B cell (primary cell): ENCODE measurements around the gene PPBP. TPM values are rescaled to one million over a fixed set of nuclear protein-coding genes. Genes with fewer than 3 reads are reported as not detected.

Source experiments
- ATAC-seq: fragments of 200-7000 bp; cut with Tn5 transposase; one replicate; pipeline ENCODE4 v1.10.0; 2021; ENCODE audit warnings: low read depth, mild to moderate bottlenecking, moderate number of reproducible peaks, moderate library complexity
- CTCF ChIA-PET: fragments of 350-600 bp; sonication (Branson Sonifier 250); formaldehyde crosslinking; loops from one replicate; lab custom pipeline; 2021; ENCODE audit warnings: antibody characterized with exemption, inconsistent platforms; lab: Charles Lee
- POLR2A ChIA-PET: fragments of 350-600 bp; sonication (Branson Sonifier 250); formaldehyde crosslinking; loops from one replicate; lab custom pipeline; 2021; ENCODE audit warnings: antibody characterized with exemption; lab: Charles Lee
- DNase-seq: peaks from one replicate; pipeline ENCODE4 v3.0.0; 2013
- H2AFZ ChIP-seq: 2 replicates; pipeline ENCODE4 v1.6.1; 2012; ENCODE audit warnings: mild to moderate bottlenecking, low read depth, low read length; ENCODE audit not compliant: insufficient read depth, poor library complexity, severe bottlenecking
- H3K27ac ChIP-seq, 2 donors: 1 replicate in 1 of 2; 2 replicates in 1 of 2; pipeline ENCODE4 v1.5.1; 2012 to 2013; ENCODE audit warnings: low read length in 2 of 2, mild to moderate bottlenecking in 2 of 2, moderate library complexity in 1 of 2
- H3K27me3 ChIP-seq, 4 experiments: fragments of 200-600 bp in 1 of 4; sonication (generic) in 1 of 4; replicated peaks in 1 of 4; 1 replicate in 2 of 4; 2 replicates in 2 of 4; pipeline versions ENCODE4 v1.6.1 to v1.7.0; 2013 to 2016; ENCODE audit warnings: low read length in 3 of 4, mild to moderate bottlenecking in 2 of 4, mixed read lengths in 1 of 4, moderate library complexity in 1 of 4; ENCODE audit not compliant: insufficient read depth in 4 of 4, control insufficient read depth in 3 of 4; ENCODE audit errors: control extremely low read depth in 1 of 4
- H3K36me3 ChIP-seq, 2 experiments: replicated peaks in 1 of 2; 1 replicate in 1 of 2; 2 replicates in 1 of 2; pipeline versions ENCODE4 v1.6.1 to v1.7.1; 2013; ENCODE audit warnings: low read length in 1 of 2; ENCODE audit not compliant: insufficient read depth in 2 of 2, control insufficient read depth in 1 of 2; ENCODE audit errors: control extremely low read depth in 1 of 2, extremely low read depth in 1 of 2
- H3K4me1 ChIP-seq, 2 donors: fragments of 200-600 bp in 1 of 2; sonication (generic) in 1 of 2; 1 replicate in 1 of 2; 2 replicates in 1 of 2; pipeline versions ENCODE4 v1.5.1 to v1.6.1; 2013 to 2017; ENCODE audit warnings: low read length in 2 of 2; ENCODE audit not compliant: control insufficient read depth in 2 of 2, insufficient read depth in 2 of 2
- H3K4me2 ChIP-seq: replicated peaks from 2 replicates; pipeline ENCODE3; 2012; ENCODE audit warnings: mild to moderate bottlenecking, low read depth, low read length; ENCODE audit not compliant: poor library complexity, severe bottlenecking
- H3K4me3 ChIP-seq, 5 experiments: fragments of 200-600 bp in 1 of 5; sonication (generic) in 1 of 5; 1 replicate in 3 of 5; 2 replicates in 2 of 5; pipeline versions ENCODE4 v1.5.1 to v1.7.0; 2011 to 2016; ENCODE audit warnings: low read length in 4 of 5, mild to moderate bottlenecking in 4 of 5, low read depth in 2 of 5, control low read depth in 1 of 5, moderate library complexity in 1 of 5; ENCODE audit not compliant: insufficient read depth in 1 of 5; ENCODE audit errors: control extremely low read depth in 1 of 5, extremely low read depth in 1 of 5
- H3K79me2 ChIP-seq: fragments of 200-600 bp; sonication (generic); one replicate; pipeline ENCODE4 v1.6.0; 2016; ENCODE audit warnings: low read length; ENCODE audit not compliant: control insufficient read depth, insufficient read depth
- H3K9ac ChIP-seq: fragments of 200-600 bp; sonication (generic); 2 replicates; pipeline ENCODE4 v1.6.1; 2017; ENCODE audit warnings: mild to moderate bottlenecking, low read length, moderate library complexity
- H3K9me3 ChIP-seq, 3 donors: one replicate each; pipeline versions ENCODE4 v1.6.1 to v1.7.1; 2013; ENCODE audit warnings: low read length in 2 of 3; ENCODE audit not compliant: control insufficient read depth in 2 of 3, insufficient read depth in 1 of 3; ENCODE audit errors: control extremely low read depth in 1 of 3
- H4K20me1 ChIP-seq: 2 replicates; pipeline ENCODE4 v1.6.0; 2012; ENCODE audit warnings: mild to moderate bottlenecking, low read length; ENCODE audit not compliant: insufficient read depth, control insufficient read depth, poor library complexity, severe bottlenecking
- H3K27ac Mint-ChIP-seq: one replicate; pipeline ENCODE4 v1.8.0; 2021; ENCODE audit warnings: mixed read lengths
- H3K27me3 Mint-ChIP-seq: one replicate; pipeline ENCODE4 v1.8.0; 2021; ENCODE audit warnings: mixed read lengths
- H3K4me1 Mint-ChIP-seq: one replicate; pipeline ENCODE4 v1.8.0; 2021; ENCODE audit warnings: mixed read lengths
- H3K4me3 Mint-ChIP-seq: one replicate; pipeline ENCODE4 v1.8.0; 2021; ENCODE audit warnings: mixed read lengths
- H3K9me3 Mint-ChIP-seq: one replicate; pipeline ENCODE4 v1.8.0; 2022; ENCODE audit warnings: mixed read lengths; ENCODE audit not compliant: insufficient read depth
- EZH2 ChIP-seq: IDR thresholded peaks from 2 replicates; pipeline ENCODE4 v1.6.1; 2012; ENCODE audit warnings: borderline replicate concordance, low read depth, mild to moderate bottlenecking, moderate library complexity, low read length; ENCODE audit not compliant: insufficient read depth, poor library complexity, severe bottlenecking
- intact Hi-C: fragments of 100-400 bp; cut with micrococcal nuclease; formaldehyde crosslinking; loops from one replicate; pipeline ENCODE4 v1.10.0; 2022
- polyA plus RNA-seq: library from polyadenylated mRNA; depleted of rRNA; stranded (reverse); fragments of >200 nt; gene quantifications from 2 replicates; pipeline ENCODE4 v1.2.3, GENCODE V29; 2012
- total RNA-seq, 2 donors: library from RNA; stranded (reverse); fragments of 120-200 nt in 1 of 2; gene quantifications; 1 replicate in 1 of 2; 2 replicates in 1 of 2; pipeline versions ENCODE4 v1.2.3 to v1.2.4, GENCODE V29; 2013 to 2022
- TF ChIP-seq, protein P1 (sequence below): fragments of 200-600 bp; IDR thresholded peaks from one replicate; pipeline ENCODE4 v1.8.0; 2022; ENCODE audit warnings: antibody characterized with exemption, mild to moderate bottlenecking

Gene PPBP
- total and polyA plus RNA-seq, 2 donors (not counting 1 experiment from before 2014, with no cell fraction given): 0.42 to 0.43 TPM

DNA sequence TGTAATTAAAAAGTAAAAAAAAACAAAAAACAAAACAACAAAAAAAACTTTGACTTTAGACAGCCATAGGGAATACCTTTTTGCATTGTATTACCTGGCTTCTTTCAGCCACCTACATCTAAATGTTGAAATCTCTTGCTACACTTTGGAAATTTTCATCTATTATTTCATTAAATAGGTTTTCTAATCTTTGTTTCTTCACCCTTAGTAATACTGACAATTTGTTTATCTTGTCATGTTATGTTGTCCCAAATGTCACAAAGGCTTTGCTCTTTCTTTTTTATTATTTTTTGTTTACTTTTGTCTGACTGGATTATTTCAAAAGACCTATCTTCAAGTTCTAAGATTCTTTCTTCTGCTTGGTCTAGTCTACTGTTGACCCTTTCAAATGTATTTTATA lies 13.6 kb downstream of the PPBP start:
- ChIA-PET CTCF (no interaction called here), POLR2A (no interaction called here)
- ATAC-seq (no peak), DNase-seq (no peak)
- H3K36me3 ChIP-seq: no peaks in the 10 kb centered on the region
- H3K27ac ChIP-seq: no peak overlapping the region
- no peak overlapping the region for H3K4me3 ChIP-seq
- H3K9me3 ChIP-seq: peaks cover 0 to 16% (median 4%) of the 10 kb centered on the region in 3 donors
- H3K4me1 ChIP-seq: no peaks in the 10 kb centered on the region
- Mint-ChIP-seq H3K4me3 (no peak overlapping the region), H3K27me3 (no peaks in the 10 kb centered on the region), H3K27ac (no peak overlapping the region), H3K9me3 (peaks cover 7% of the 10 kb centered on the region), H3K4me1 (no peaks in the 10 kb centered on the region)
- H2AFZ ChIP-seq: no peak overlapping the region
- TF ChIP-seq, protein P1, sequence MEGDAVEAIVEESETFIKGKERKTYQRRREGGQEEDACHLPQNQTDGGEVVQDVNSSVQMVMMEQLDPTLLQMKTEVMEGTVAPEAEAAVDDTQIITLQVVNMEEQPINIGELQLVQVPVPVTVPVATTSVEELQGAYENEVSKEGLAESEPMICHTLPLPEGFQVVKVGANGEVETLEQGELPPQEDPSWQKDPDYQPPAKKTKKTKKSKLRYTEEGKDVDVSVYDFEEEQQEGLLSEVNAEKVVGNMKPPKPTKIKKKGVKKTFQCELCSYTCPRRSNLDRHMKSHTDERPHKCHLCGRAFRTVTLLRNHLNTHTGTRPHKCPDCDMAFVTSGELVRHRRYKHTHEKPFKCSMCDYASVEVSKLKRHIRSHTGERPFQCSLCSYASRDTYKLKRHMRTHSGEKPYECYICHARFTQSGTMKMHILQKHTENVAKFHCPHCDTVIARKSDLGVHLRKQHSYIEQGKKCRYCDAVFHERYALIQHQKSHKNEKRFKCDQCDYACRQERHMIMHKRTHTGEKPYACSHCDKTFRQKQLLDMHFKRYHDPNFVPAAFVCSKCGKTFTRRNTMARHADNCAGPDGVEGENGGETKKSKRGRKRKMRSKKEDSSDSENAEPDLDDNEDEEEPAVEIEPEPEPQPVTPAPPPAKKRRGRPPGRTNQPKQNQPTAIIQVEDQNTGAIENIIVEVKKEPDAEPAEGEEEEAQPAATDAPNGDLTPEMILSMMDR: no peak
- TF ChIP-seq EZH2: no peak
- H4K20me1 ChIP-seq: no peaks in the 10 kb centered on the region
- H3K9ac ChIP-seq: no peak overlapping the region
- no peaks in the 10 kb centered on the region for H3K79me2 ChIP-seq
- no peaks in the 10 kb centered on the region for H3K27me3 ChIP-seq
- intact Hi-C loops: no loop called here
- H3K4me2 ChIP-seq: no peak overlapping the region

DNA sequence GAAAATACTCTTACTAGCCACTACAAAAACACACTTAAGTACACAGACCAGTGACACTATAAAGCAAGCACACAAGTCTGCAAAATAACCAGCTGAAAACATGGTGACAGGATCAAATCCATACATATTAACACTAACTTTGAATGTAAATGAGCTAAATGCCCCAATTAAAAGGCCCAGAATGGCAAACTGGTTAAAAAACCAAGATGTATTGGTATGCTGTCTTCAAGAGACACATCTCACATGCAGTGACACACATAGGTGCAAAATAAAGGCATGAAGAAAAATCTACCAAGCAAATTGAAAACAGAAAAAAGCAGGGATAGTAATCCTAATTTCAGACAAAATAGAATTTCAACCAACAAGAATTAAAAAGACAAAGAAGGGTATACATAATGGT lies 17.0 kb downstream of the PPBP start:
- H3K27me3 Mint-ChIP-seq: peaks cover 2% of the 10 kb centered on the region
- Histone ChIP-seq H4K20me1 (no peaks in the 10 kb centered on the region), H3K9ac (no peak overlapping the region), H3K9me3 (peaks cover 0 to 19% (median 4%) of the 10 kb centered on the region in 3 donors), H3K27ac (no peak overlapping the region), H3K36me3 (no peaks in the 10 kb centered on the region), H3K4me2 (no peak overlapping the region), H2AFZ (no peak overlapping the region), H3K79me2 (no peaks in the 10 kb centered on the region), H3K4me1 (no peaks in the 10 kb centered on the region), H3K4me3 (no peak overlapping the region), H3K27me3 (no peaks in the 10 kb centered on the region)
- ChIA-PET CTCF (no interaction called here), POLR2A (no interaction called here)
- DNase-seq (no peak), ATAC-seq (no peak)
- TF ChIP-seq, protein P1: no peak
- TF ChIP-seq EZH2: no peak
- H3K9me3 Mint-ChIP-seq: peaks cover 7% of the 10 kb centered on the region
- no peak overlapping the region for H3K4me3 Mint-ChIP-seq
- intact Hi-C loops: no loop called here
- no peaks in the 10 kb centered on the region for H3K4me1 Mint-ChIP-seq
- no peak overlapping the region for H3K27ac Mint-ChIP-seq
